Measurements from ENCODE around the gene TNFAIP8L3.

GRCh38 chr15:51114437-51115119 lies 19.9 kb upstream of the TNFAIP8L3 start:
- TF ChIP-seq EZH2 (IDR thresholded peaks at IDR 0.05) (no peak), CTCF (IDR thresholded peaks at IDR 0.05) (no peak)

All from neural progenitor cell (in vitro differentiated cells).